ENCODE measurements around the gene HPCAL4.

- TF ChIP-seq GATA2 (IDR thresholded peaks at IDR 0.05; ENCODE audit: low read depth, low read length) (no peak), GATA3 (IDR thresholded peaks at IDR 0.05; ENCODE audit: low read depth, low read length) (no peak)
These were observed 1.2 kb upstream of the HPCAL4 start for GRCh38 chr1:39692152-39693074.
